HepG2 (cell line): Measurements from ENCODE around the gene EPB41L2. TPM values are rescaled to one million over a fixed set of nuclear protein-coding genes. Genes with fewer than 3 reads are reported as not detected.

ENCODE experiments used
- ATAC-seq: fragments of 200-7000 bp; cut with Tn5 transposase; 3 replicates; pipeline ENCODE4 v1.9.1; 2020; ENCODE audit warnings: mild to moderate bottlenecking, moderate library complexity
- BruUV-seq: library from RNA; stranded (reverse); fragments of 400-500 nt; replicated peaks from 2 replicates; lab custom pipeline; 2021; lab: Mats Ljungman, UMichigan
- CTCF ChIA-PET: fragments of 300-600 bp; formaldehyde crosslinking; extraction: SDS; loops from one replicate; lab custom pipeline; 2021; ENCODE audit warnings: low total read pairs, inconsistent platforms, low intra/inter-chr PET ratio; lab: Yijun Ruan, JAX
- POLR2A ChIA-PET: fragments of 350-600 bp; sonication (Branson Sonifier 250); formaldehyde crosslinking; loops from one replicate; lab custom pipeline; 2020; ENCODE audit warnings: antibody characterized with exemption, inconsistent platforms; lab: Yijun Ruan, JAX
- DNase-seq: peaks from one replicate; pipeline ENCODE4 v3.0.0-alpha.2; 2015; ENCODE audit warnings: low spot score
- FAIRE-seq: peaks from 3 replicates; lab custom pipeline; 2011; peaks lifted over from hg19 to GRCh38; lab: Jason Lieb, UNC
- H2AFZ ChIP-seq: one replicate; pipeline ENCODE4 v1.6.1; 2011; ENCODE audit warnings: low read length, inconsistent platforms
- H3K27ac ChIP-seq: fragments of 300-600 bp; 3 replicates; pipeline ENCODE4 v1.8.0; 2011; ENCODE audit warnings: mixed run types, mild to moderate bottlenecking, mixed read lengths, low read length, inconsistent platforms; ENCODE audit not compliant: insufficient read depth; ENCODE audit errors: extremely low read length
- H3K27me3 ChIP-seq, 2 experiments: fragments of 200-600 bp in 1 of 2; 2 replicates in 1 of 2; 3 replicates in 1 of 2; pipeline versions ENCODE4 v1.6.0 to v1.8.0; 2011; ENCODE audit warnings: low read length in 2 of 2, mild to moderate bottlenecking in 2 of 2, moderate library complexity in 2 of 2, inconsistent platforms in 1 of 2; ENCODE audit not compliant: insufficient read depth in 2 of 2, control insufficient read depth in 1 of 2
- H3K36me3 ChIP-seq, 2 experiments: fragments of 200-600 bp in 1 of 2; replicated peaks in 1 of 2; 2 replicates in 1 of 2; 3 replicates in 1 of 2; pipeline versions ENCODE4 v1.5.1 to v1.8.0; 2011; ENCODE audit warnings: low read length in 2 of 2, inconsistent platforms in 1 of 2; ENCODE audit not compliant: insufficient read depth in 2 of 2, control insufficient read depth in 1 of 2
- H3K4me1 ChIP-seq: 2 replicates; pipeline ENCODE4 v1.5.1; 2012; ENCODE audit warnings: low read length, inconsistent platforms; ENCODE audit not compliant: insufficient read depth
- H3K4me2 ChIP-seq: 2 replicates; pipeline ENCODE4 v1.6.0; 2011; ENCODE audit warnings: low read depth, low read length, inconsistent platforms
- H3K4me3 ChIP-seq, 3 experiments: fragments of 200-600 bp in 1 of 3; sonication (generic), shearing (Covaris generic) in 1 of 3; replicated peaks in 1 of 3; 2 replicates each; pipeline ENCODE4 v1.5.1; 2011 to 2016; ENCODE audit warnings: low read length in 3 of 3, inconsistent platforms in 2 of 3, low read depth in 2 of 3, mild to moderate bottlenecking in 2 of 3, control low read depth in 1 of 3, mixed read lengths in 1 of 3; ENCODE audit not compliant: insufficient read depth in 1 of 3
- H3K79me2 ChIP-seq: one replicate; pipeline ENCODE4 v1.6.1; 2011; ENCODE audit warnings: low read length, inconsistent platforms; ENCODE audit not compliant: insufficient read depth
- H3K9ac ChIP-seq: 2 replicates; pipeline ENCODE4 v1.6.0; 2011; ENCODE audit warnings: mild to moderate bottlenecking, low read depth, low read length, inconsistent platforms; ENCODE audit not compliant: insufficient read depth
- H3K9me3 ChIP-seq: 2 replicates; pipeline ENCODE4 v1.5.1; 2012; ENCODE audit warnings: mild to moderate bottlenecking, low read length
- H4K20me1 ChIP-seq: 2 replicates; pipeline ENCODE4 v1.6.0; 2011; ENCODE audit warnings: inconsistent platforms, mild to moderate bottlenecking, low read length, moderate library complexity; ENCODE audit not compliant: insufficient read depth
- CBX5 ChIP-seq: sonication (generic); formaldehyde crosslinking; IDR thresholded peaks from 2 replicates; pipeline ENCODE4 v1.4.0; 2020; ENCODE audit warnings: missing genetic modification reagents, borderline replicate concordance
- HOXA7 ChIP-seq: sonication (generic); formaldehyde crosslinking; IDR thresholded peaks from 2 replicates; pipeline ENCODE4 v1.8.1; 2022; ENCODE audit warnings: mild to moderate bottlenecking, missing genetic modification reagents, moderate library complexity
- KLF16 ChIP-seq, 2 experiments: sonication (generic) in 1 of 2; formaldehyde crosslinking in 1 of 2; IDR thresholded peaks; 2 replicates each; pipeline versions ENCODE4 v1.6.1 to v1.8.0; 2016 to 2023; ENCODE audit warnings: missing genetic modification reagents in 2 of 2, missing compliant biosample characterization in 1 of 2
- MEIS2 ChIP-seq: sonication (generic); formaldehyde crosslinking; IDR thresholded peaks from 2 replicates; pipeline ENCODE4 v1.9.0; 2021; ENCODE audit warnings: mild to moderate bottlenecking, missing genetic modification reagents
- MTF1 ChIP-seq: sonication (generic); formaldehyde crosslinking; IDR thresholded peaks from 2 replicates; pipeline ENCODE4 v1.5.0; 2020; ENCODE audit warnings: missing genetic modification reagents
- NFYC ChIP-seq: IDR thresholded peaks from 2 replicates; pipeline ENCODE4 v1.6.1; 2016; ENCODE audit warnings: missing genetic modification reagents, missing compliant biosample characterization
- SP140L ChIP-seq: sonication (generic); formaldehyde crosslinking; IDR thresholded peaks from 2 replicates; pipeline ENCODE4 v1.4.0; 2020; ENCODE audit warnings: missing genetic modification reagents, borderline replicate concordance
- ZBTB7B ChIP-seq: sonication (generic); formaldehyde crosslinking; IDR thresholded peaks from 2 replicates; pipeline ENCODE4 v1.4.0; 2020; ENCODE audit warnings: missing genetic modification reagents
- ZNF501 ChIP-seq: sonication (generic); formaldehyde crosslinking; IDR thresholded peaks from 2 replicates; pipeline ENCODE4 v1.5.1; 2020; ENCODE audit warnings: mild to moderate bottlenecking, moderate library complexity, missing genetic modification reagents
- ZNF557 ChIP-seq: sonication (generic); formaldehyde crosslinking; IDR thresholded peaks from 2 replicates; pipeline ENCODE4 v1.4.0; 2020; ENCODE audit warnings: missing genetic modification reagents
- ZNF639 ChIP-seq: conservative IDR thresholded peaks from 2 replicates; pipeline ENCODE4 v1.6.1; 2018; ENCODE audit warnings: missing genetic modification reagents
- ZNF841 ChIP-seq: sonication (generic); formaldehyde crosslinking; IDR thresholded peaks from 2 replicates; pipeline ENCODE4 v1.8.1; 2023; ENCODE audit warnings: missing genetic modification reagents, borderline replicate concordance
- WGBS: methylation state at CpG from one replicate; pipeline ENCODE4 v1.1.6; 2017; ENCODE audit warnings: low lambda C conversion rate; 5-methylcytosine and 5-hydroxymethylcytosine counted together
- in situ Hi-C: cut with HindIII; loops from 2 replicates; pipeline ENCODE4 v1.10.0; 2017; ENCODE audit warnings: low pct_unique_long_range_greater_than_20kb; ENCODE audit not compliant: extremely low pct_ligation_motif_present
- intact Hi-C: fragments of 100-400 bp; cut with micrococcal nuclease; formaldehyde crosslinking; loops from one replicate; pipeline ENCODE4 v1.10.0; 2022; ENCODE audit not compliant: unreplicated experiment
- polyA plus RNA-seq, 8 experiments: library from polyadenylated mRNA; depleted of rRNA in 3 of 8; stranded (reverse) in 7 of 8; unstranded in 1 of 8; fragments of >200 nt; fragmentation: Illumina TruSeq in 4 of 8; extraction: Trizol in 4 of 8; gene quantifications; 2 replicates each; pipeline versions ENCODE4 v1.2.1 to v1.2.3, GENCODE V29; 2011 to 2016; ENCODE audit warnings: low read depth in 4 of 8, missing spikeins in 1 of 8, mixed read lengths in 1 of 8; ENCODE audit not compliant: insufficient read depth in 1 of 8
- total RNA-seq, 5 experiments: library from RNA; depleted of rRNA; stranded (reverse); fragments of >200 nt; fragmentation: Illumina TruSeq; extraction: Trizol; gene quantifications; 2 replicates each; pipeline ENCODE4 v1.2.3, GENCODE V29; 2016; ENCODE audit warnings: low read depth in 1 of 5

Gene EPB41L2
- total and polyA plus RNA-seq, 2 of the 13 experiments (the other 11 are each of a cell fraction or from before 2014, with no cell fraction given) = 41.7 to 56.4 TPM

DNA sequence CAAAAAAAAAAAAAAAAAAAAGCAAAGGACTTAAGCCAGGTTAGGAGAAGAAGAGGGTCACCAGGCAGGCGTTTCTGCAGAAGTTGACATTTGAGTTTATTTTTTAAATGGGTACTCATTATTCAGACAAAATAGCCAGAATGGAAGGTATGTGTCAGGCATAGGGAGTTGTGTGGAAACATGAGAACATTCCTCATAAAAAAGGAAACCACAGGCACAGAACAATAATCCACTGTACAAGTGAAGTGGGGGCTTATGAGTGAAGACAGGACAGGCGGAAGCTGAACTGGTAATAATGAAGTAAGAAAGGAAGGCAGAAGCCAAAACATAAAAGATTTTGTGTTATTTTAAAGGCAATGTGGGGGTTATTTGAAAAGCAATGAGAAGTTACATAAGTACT, 104.6 kb downstream of the EPB41L2 start:
- no peaks in the 10 kb centered on the region for H3K27me3 ChIP-seq
- ChIA-PET CTCF (no interaction called here), POLR2A (no interaction called here)
- peaks cover 46% of the 10 kb centered on the region for H3K79me2 ChIP-seq
- TF ChIP-seq ZNF841 (no peak), ZNF501 (CRISPR knock-in tag) (no peak), CBX5 (CRISPR knock-in tag) (no peak), ZNF557 (no peak), MTF1 (no peak), SP140L (CRISPR knock-in tag) (no peak), NFYC (no peak), HOXA7 (no peak), MEIS2 (CRISPR knock-in tag) (no peak), ZBTB7B (CRISPR knock-in tag) (no peak), KLF16 (CRISPR knock-in tag; IDR thresholded peaks at IDR 0.05) (no peak), ZNF639 (CRISPR knock-in tag) (no peak)
- H3K4me3 ChIP-seq = no peak overlapping the region
- H3K4me1 ChIP-seq = no peaks in the 10 kb centered on the region
- H3K9ac ChIP-seq = no peak overlapping the region
- peaks cover 5 to 15% of the 10 kb centered on the region in 2 experiments; a peak in 3 of 5 replicates for H3K36me3 ChIP-seq
- BruUV-seq = no TSS peak
- no peaks in the 10 kb centered on the region for H3K9me3 ChIP-seq
- no peak overlapping the region for H3K4me2 ChIP-seq
- intact Hi-C loops (no loop called here), in situ Hi-C loops (no loop called here)
- WGBS = 98% methylated on average over 2 of the region's 2 CpGs
- H3K27ac ChIP-seq = no peak overlapping the region
- no peak for FAIRE-seq
- H2AFZ ChIP-seq = no peak overlapping the region
- no peaks in the 10 kb centered on the region for H4K20me1 ChIP-seq
- no peak for DNase-seq
- no peak for ATAC-seq
